GM19372 (cell line): ENCODE results near the gene CKM.
"Not testable (repeated sequence)": the region's sequence is repeated elsewhere in the genome, so short reads cannot be mapped to it uniquely, and the experiment has no call there.

Source experiments
- ATAC-seq: cut with Tn5 transposase; IDR thresholded peaks from one replicate; pipeline ENCODE4 v1.9.1; 2021; ENCODE audit warnings: mild to moderate bottlenecking, low read depth, moderate library complexity; ENCODE audit not compliant: unreplicated experiment

The CKM gene

GRCh38 chr19:45323671-45324081 lies 1.0 kb upstream of the CKM start:
- ATAC-seq: no peak

- no peak for ATAC-seq
Measured at GRCh38 chr19:45322311-45322710, 364 bp downstream of the CKM start.

GRCh38 chr19:45321848-45322247 lies 827 bp downstream of the CKM start:
- ATAC-seq: no peak

GRCh38 chr19:45320997-45321775 lies 1.5 kb downstream of the CKM start:
- ATAC-seq: no peak

- no peak for ATAC-seq
Measured at GRCh38 chr19:45315304-45315703, 7.4 kb downstream of the CKM start.

GRCh38 chr19:45314708-45315245 lies 7.9 kb downstream of the CKM start:
- ATAC-seq: no peak

- not testable (repeated sequence) for ATAC-seq
Measured at GRCh38 chr19:45312285-45312684, 10.4 kb downstream of the CKM start.

GRCh38 chr19:45311621-45312020 lies 11.1 kb downstream of the CKM start:
- no peak for ATAC-seq

GRCh38 chr19:45309322-45309721 lies 13.4 kb downstream of the CKM start:
- not testable (repeated sequence) for ATAC-seq

GRCh38 chr19:45307361-45307760 lies 15.3 kb downstream of the CKM start:
- no peak for ATAC-seq

GRCh38 chr19:45306518-45307027 lies 16.1 kb downstream of the CKM start:
- no peak for ATAC-seq

- no peak for ATAC-seq
Measured at GRCh38 chr19:45306040-45306439, 16.6 kb downstream of the CKM start.

- ATAC-seq: no peak
Measured at GRCh38 chr19:45305421-45305820, 17.3 kb downstream of the CKM start.

GRCh38 chr19:45305007-45305406 lies 17.7 kb downstream of the CKM start:
- no peak for ATAC-seq

GRCh38 chr19:45304141-45304926 lies 18.3 kb downstream of the CKM start:
- ATAC-seq: no peak

GRCh38 chr19:45303269-45304060 lies 19.2 kb downstream of the CKM start:
- ATAC-seq: no peak

GRCh38 chr19:45302416-45302815 lies 20.3 kb downstream of the CKM start:
- no peak for ATAC-seq

- ATAC-seq: no peak
Measured at GRCh38 chr19:45299719-45300118, 23.0 kb downstream of the CKM start.

- no peak for ATAC-seq
Measured at GRCh38 chr19:45298264-45298663, 24.4 kb downstream of the CKM start.

- ATAC-seq: no peak
Measured at GRCh38 chr19:45297674-45298073, 25.0 kb downstream of the CKM start.

GRCh38 chr19:45296355-45296754 lies 26.3 kb downstream of the CKM start:
- no peak for ATAC-seq
